Effector memory CD8-positive, alpha-beta T cell (primary cell): Measurements from ENCODE around the gene RAB43.

Experiments used
- ATAC-seq: fragments of 150-1000 bp; cut with Tn5 transposase; replicated peaks from 2 replicates; pipeline ENCODE4 v1.10.0; 2021; ENCODE audit warnings: mild to moderate bottlenecking, moderate library complexity
- DNase-seq, 3 experiments: peaks; one replicate each; pipeline ENCODE4 v3.0.0; 2021
- H3K27ac Mint-ChIP-seq, 2 donors: one replicate each; pipeline ENCODE4 v1.8.0; 2022; ENCODE audit warnings: mild to moderate bottlenecking in 2 of 2, mixed read lengths in 2 of 2, moderate library complexity in 2 of 2
- H3K27me3 Mint-ChIP-seq, 2 donors: one replicate each; pipeline ENCODE4 v1.8.0; 2022; ENCODE audit warnings: mixed read lengths in 2 of 2
- H3K36me3 Mint-ChIP-seq: one replicate; pipeline ENCODE4 v1.8.0; 2022; ENCODE audit warnings: mild to moderate bottlenecking, moderate library complexity, mixed read lengths; ENCODE audit not compliant: insufficient read depth
- H3K4me1 Mint-ChIP-seq, 2 donors: one replicate each; pipeline ENCODE4 v1.8.0; 2022; ENCODE audit warnings: low read depth in 2 of 2, mixed read lengths in 2 of 2
- H3K4me3 Mint-ChIP-seq, 2 donors: one replicate each; pipeline ENCODE4 v1.8.0; 2022; ENCODE audit warnings: mild to moderate bottlenecking in 2 of 2, mixed read lengths in 2 of 2, moderate library complexity in 2 of 2
- H3K9me3 Mint-ChIP-seq, 2 donors: one replicate each; pipeline ENCODE4 v1.8.0; 2022; ENCODE audit warnings: mixed read lengths in 2 of 2

Gene RAB43

GRCh38 chr3:129059311-129059958, 62.2 kb downstream of the RAB43 start:
- no peak for DNase-seq
- H3K36me3 Mint-ChIP-seq: peaks cover 3% of the 10 kb centered on the region
- no peaks in the 10 kb centered on the region for H3K9me3 Mint-ChIP-seq
- H3K4me1 Mint-ChIP-seq: no peaks in the 10 kb centered on the region
- no peak for ATAC-seq
- H3K27me3 Mint-ChIP-seq: peaks cover 0 to 6% of the 10 kb centered on the region in 2 donors
- no peak overlapping the region for H3K27ac Mint-ChIP-seq
- no peak overlapping the region for H3K4me3 Mint-ChIP-seq

- peaks cover 0 to 6% of the 10 kb centered on the region in 2 donors for H3K27me3 Mint-ChIP-seq
- ATAC-seq: peak; percentile 42
- H3K4me3 Mint-ChIP-seq: no peak overlapping the region
- H3K27ac Mint-ChIP-seq: no peak overlapping the region
- no peak for DNase-seq
- peaks cover 4% of the 10 kb centered on the region for H3K36me3 Mint-ChIP-seq
- H3K9me3 Mint-ChIP-seq: no peaks in the 10 kb centered on the region
- peaks cover 2 to 4% of the 10 kb centered on the region in 2 donors for H3K4me1 Mint-ChIP-seq
These were observed 63.0 kb downstream of the RAB43 start for GRCh38 chr3:129058441-129059200.

DNA sequence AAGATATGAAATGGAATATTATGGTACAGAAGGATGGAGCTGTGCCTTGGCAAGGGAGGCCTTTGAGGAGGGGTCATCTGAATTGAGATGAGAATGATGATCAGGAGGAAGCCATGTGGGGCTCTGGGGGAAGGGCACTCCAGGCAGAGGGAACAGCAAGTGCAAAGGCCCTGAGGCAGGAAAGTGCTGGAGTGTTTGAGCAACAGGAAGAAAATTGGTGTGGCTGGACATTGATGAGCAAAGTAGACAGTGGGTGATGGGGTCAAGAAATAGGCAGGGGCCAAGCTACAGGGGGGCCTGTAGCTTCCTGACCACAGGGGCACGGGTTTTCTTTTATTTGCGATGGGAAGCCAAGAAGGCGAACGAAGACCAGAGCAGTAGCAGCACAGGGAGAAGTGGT, 64.4 kb downstream of the RAB43 start:
- Mint-ChIP-seq H3K4me1 (peaks cover 6 to 9% of the 10 kb centered on the region in 2 donors), H3K27ac (no peak overlapping the region), H3K4me3 (no peak overlapping the region), H3K36me3 (peaks cover 4% of the 10 kb centered on the region), H3K27me3 (no peaks in the 10 kb centered on the region), H3K9me3 (no peaks in the 10 kb centered on the region)
- ATAC-seq (no peak), DNase-seq (no peak)

DNA sequence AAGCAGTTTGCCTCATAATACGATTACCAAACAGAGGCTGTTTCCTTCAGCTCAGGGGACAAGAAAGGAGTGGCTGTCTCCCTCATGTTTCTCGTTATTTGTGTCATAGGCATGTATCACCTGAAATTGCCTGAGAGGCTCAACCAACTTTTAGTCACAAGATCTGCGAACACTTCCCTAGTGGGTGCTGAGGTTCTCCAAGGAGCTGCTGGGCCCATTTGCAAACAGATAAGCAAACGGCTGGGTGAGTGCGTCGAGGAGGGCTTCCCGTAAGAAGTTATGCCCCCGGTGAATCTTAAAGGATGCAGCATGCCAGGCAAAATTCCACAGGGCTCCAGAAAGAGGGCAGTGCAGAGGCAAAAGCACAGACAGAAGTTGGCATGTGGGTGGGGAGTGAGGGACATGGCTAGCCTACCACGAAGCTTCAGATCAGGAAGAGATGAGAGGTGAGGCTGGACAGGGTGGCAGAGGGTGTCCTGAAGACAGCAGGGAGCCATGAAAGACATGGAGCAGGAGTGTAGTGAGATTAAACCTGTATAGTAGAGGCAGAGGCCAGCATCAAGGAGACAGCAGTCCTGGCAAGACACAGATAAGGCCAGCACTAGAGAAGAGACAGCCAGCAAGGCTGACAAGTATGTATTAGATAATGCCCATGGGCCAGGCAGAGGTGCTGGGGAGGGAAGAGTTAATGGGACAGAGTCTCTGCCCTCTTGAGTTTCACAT, 65.0 kb downstream of the RAB43 start:
- DNase-seq (no peak), ATAC-seq (no peak)
- H3K36me3 Mint-ChIP-seq: peaks cover 4% of the 10 kb centered on the region
- no peak overlapping the region for H3K27ac Mint-ChIP-seq
- H3K4me3 Mint-ChIP-seq: no peak overlapping the region
- peaks cover 6 to 9% of the 10 kb centered on the region in 2 donors for H3K4me1 Mint-ChIP-seq
- H3K9me3 Mint-ChIP-seq: no peaks in the 10 kb centered on the region
- H3K27me3 Mint-ChIP-seq: no peaks in the 10 kb centered on the region

DNA sequence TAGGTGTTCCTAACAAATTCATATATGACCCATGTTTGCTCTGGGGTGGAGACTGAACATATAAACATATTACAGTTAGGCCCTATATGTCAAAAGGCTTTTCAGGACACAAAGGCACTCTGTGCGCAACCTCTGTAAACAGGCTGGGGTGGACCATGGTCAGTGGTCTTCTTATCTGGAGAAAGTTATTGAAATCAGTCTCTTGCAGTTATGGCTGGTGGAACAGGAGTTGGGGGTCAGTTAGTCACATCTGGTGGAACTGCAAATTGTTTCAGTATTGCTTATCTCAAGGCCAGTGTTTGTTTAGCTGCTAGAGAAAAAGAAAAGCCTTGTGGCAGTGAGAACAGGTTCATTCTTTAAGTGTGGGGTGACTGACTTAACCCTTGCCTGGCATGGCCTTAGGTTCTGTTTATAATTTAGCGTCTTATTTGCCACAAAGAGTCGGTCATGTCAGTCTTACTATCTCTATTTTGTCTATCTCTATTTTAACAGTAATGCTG, 66.9 kb downstream of the RAB43 start:
- no peak overlapping the region for H3K4me3 Mint-ChIP-seq
- H3K36me3 Mint-ChIP-seq: peaks cover 4% of the 10 kb centered on the region
- no peaks in the 10 kb centered on the region for H3K9me3 Mint-ChIP-seq
- H3K4me1 Mint-ChIP-seq: peaks cover 6 to 9% of the 10 kb centered on the region in 2 donors
- ATAC-seq (no peak), DNase-seq (no peak)
- no peaks in the 10 kb centered on the region for H3K27me3 Mint-ChIP-seq
- no peak overlapping the region for H3K27ac Mint-ChIP-seq

DNA sequence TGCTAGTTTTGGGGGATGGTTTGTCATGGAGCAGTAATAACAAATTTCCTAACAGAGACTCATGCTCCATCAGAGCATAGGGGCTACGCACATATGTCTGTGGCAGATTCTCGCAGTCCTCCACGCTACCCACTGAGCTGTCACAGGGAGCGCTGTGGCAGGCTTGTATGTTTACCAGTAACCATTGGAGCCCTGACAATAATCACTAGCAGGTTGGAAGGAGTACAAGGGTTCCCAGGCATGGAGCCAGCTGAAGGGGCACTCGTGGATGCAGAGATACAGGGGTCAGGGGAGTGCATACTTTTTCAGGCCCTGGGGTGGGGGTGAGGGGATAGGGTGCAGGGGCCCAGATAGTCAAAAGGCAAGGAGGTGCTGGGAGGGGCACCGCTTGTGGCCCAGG, 68.9 kb downstream of the RAB43 start:
- Mint-ChIP-seq H3K27me3 (no peaks in the 10 kb centered on the region), H3K27ac (no peak overlapping the region), H3K9me3 (no peaks in the 10 kb centered on the region), H3K4me1 (peaks cover 6 to 9% of the 10 kb centered on the region in 2 donors), H3K4me3 (no peak overlapping the region), H3K36me3 (peaks cover 4% of the 10 kb centered on the region)
- ATAC-seq: no peak
- no peak for DNase-seq

DNA sequence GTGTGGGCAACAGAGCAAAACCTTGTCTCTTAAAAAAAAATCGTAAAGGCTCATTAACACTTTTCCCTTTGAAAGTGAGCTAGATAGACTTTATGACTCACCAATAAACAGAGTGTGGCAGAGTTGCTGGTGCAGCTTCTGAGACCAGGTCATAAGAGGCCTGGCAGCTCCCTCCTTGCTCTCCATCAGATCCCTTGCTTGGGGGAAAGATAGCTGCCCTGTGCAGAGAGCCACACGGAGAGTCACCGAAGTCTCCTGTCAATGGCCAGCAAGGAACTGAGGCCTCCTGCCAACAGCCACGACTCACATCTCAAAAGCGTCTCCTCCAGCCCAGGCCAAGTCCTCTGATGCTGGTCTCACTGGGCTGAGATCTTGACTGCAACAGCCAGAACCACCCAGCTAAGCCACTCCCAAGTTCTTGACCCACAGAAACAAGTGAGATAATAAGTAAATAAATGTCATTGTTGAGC, 69.7 kb downstream of the RAB43 start:
- no peaks in the 10 kb centered on the region for H3K27me3 Mint-ChIP-seq
- ATAC-seq: no peak

GRCh38 chr3:129050556-129051295, 70.9 kb downstream of the RAB43 start:
- Mint-ChIP-seq H3K4me1 (peaks cover 6 to 9% of the 10 kb centered on the region in 2 donors), H3K36me3 (peaks cover 4% of the 10 kb centered on the region), H3K27ac (peak overlapping the region in 1 of 2 donors; percentile 16), H3K9me3 (no peaks in the 10 kb centered on the region), H3K4me3 (no peak overlapping the region), H3K27me3 (no peaks in the 10 kb centered on the region)
- DNase-seq (no peak), ATAC-seq (no peak)

More for the DNA sequence above, 69.7 kb downstream of the RAB43 start:
- Mint-ChIP-seq H3K4me1 (peaks cover 6 to 9% of the 10 kb centered on the region in 2 donors), H3K27ac (no peak overlapping the region), H3K36me3 (peaks cover 4% of the 10 kb centered on the region), H3K9me3 (no peaks in the 10 kb centered on the region), H3K4me3 (no peak overlapping the region)
- no peak for DNase-seq

- H3K36me3 Mint-ChIP-seq: peaks cover 4% of the 10 kb centered on the region
- H3K4me3 Mint-ChIP-seq: peak overlapping the region in 1 of 2 donors; percentile 55
- H3K27ac Mint-ChIP-seq: no peak overlapping the region
- H3K9me3 Mint-ChIP-seq: no peaks in the 10 kb centered on the region
- peaks cover 0 to 5% of the 10 kb centered on the region in 2 donors for H3K4me1 Mint-ChIP-seq
- H3K27me3 Mint-ChIP-seq: peaks cover 3 to 7% of the 10 kb centered on the region in 2 donors
- no peak for ATAC-seq
- DNase-seq: no peak
These were observed 74.1 kb downstream of the RAB43 start for GRCh38 chr3:129047553-129047839.

DNA sequence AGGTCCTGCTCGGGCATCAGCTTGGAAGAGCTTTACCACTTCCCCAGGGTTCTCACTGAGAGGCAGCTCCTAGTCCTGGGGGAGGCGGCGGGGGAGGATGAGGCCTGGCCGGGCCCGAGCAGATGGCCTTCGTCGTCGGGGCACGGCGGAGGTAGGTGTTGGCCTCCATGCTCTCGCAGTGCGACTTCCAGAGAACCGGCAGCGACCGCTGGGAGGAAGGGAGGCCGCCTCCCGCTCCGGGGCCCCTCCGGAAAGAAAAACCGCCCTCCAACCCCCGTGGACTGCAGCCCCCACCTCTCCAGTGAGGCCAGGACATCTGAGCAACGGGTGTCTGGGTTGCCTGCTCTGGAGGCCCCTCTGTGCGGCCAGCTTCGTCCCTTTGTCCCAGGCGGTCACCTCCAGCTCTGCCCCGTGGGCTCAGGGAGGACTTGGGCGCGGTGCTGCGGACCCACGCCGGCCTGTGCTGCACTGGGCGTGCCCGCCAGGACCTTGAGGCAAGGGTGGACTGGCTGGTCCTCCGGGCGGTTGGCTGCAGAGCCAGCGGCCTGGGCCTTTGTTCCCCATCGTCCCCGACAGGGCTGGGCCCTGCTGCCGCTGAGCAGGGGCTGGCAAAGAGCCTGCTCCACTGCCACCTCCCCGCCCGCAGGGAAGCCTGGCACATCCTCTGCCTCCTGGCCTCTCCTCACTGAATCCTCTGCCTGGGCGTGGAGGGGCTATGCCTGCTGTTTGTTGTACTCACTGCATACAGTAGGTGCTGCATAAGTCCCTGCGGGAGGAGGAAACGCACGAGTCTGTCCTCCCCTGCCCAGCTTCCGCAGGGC, 74.7 kb downstream of the RAB43 start:
- peaks cover 0 to 5% of the 10 kb centered on the region in 2 donors for H3K4me1 Mint-ChIP-seq
- peaks cover 9 to 13% of the 10 kb centered on the region in 2 donors for H3K27me3 Mint-ChIP-seq
- no peak for ATAC-seq
- H3K27ac Mint-ChIP-seq: no peak overlapping the region
- H3K9me3 Mint-ChIP-seq: no peaks in the 10 kb centered on the region
- DNase-seq: no peak
- peaks cover 4% of the 10 kb centered on the region for H3K36me3 Mint-ChIP-seq
- H3K4me3 Mint-ChIP-seq: peak overlapping the region in 1 of 2 donors; percentile 62

GRCh38 chr3:129046037-129046731, 75.4 kb downstream of the RAB43 start:
- Mint-ChIP-seq H3K36me3 (peaks cover 4% of the 10 kb centered on the region), H3K4me1 (peaks cover 0 to 5% of the 10 kb centered on the region in 2 donors), H3K9me3 (no peaks in the 10 kb centered on the region), H3K4me3 (peak overlapping the region in 1 of 2 donors; percentile 62), H3K27me3 (peaks cover 16 to 20% of the 10 kb centered on the region in 2 donors), H3K27ac (no peak overlapping the region)
- peak; percentile 65 for ATAC-seq
- DNase-seq: no peak

DNA sequence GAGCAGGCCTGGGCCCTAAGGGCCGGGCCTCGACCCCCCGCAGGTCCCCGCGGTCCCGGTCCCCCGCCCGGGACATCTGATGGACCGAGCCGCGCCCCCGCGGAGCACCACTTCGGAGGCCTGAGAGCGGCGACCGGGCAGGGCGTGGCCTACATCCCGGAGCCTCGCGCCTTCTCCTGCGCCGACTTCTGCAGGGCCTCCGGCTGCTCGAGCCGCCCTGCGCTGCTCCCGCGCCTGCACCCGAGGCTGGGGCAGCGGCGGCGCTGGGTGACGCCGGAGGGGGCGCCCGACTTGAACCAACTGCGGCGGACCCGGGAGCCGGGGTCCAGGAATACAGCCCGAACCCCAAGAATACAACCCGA, 75.9 kb downstream of the RAB43 start:
- Mint-ChIP-seq H3K4me3 (peak overlapping the region; percentile 35 to 62), H3K27ac (no peak overlapping the region), H3K27me3 (peaks cover 19 to 21% of the 10 kb centered on the region in 2 donors), H3K4me1 (peaks cover 0 to 5% of the 10 kb centered on the region in 2 donors), H3K36me3 (peaks cover 4% of the 10 kb centered on the region), H3K9me3 (no peaks in the 10 kb centered on the region)
- DNase-seq (peak in 2 of 3 experiments; percentile 17 to 19), ATAC-seq (peak; percentile 90)
